Activated CD8-positive, alpha-beta memory T cell treated with anti-CD3 and anti-CD28 coated beads, Interleukin-2, amount 10 ng/mL, durations not matched to agents 7 days and 5 days (primary cell): ENCODE data around the gene FOXP3. TPM values are rescaled to one million over a fixed set of nuclear protein-coding genes. Genes with fewer than 3 reads are reported as not detected.
A peak's percentile ranks its signal among the peaks of the same experiment; 100 is the strongest.

Experiments used
- ATAC-seq: fragments of 150-1000 bp; cut with Tn5 transposase; one replicate; pipeline ENCODE4 v1.10.0; 2021; ENCODE audit warnings: moderate library complexity
- CTCF ChIA-PET: fragments of 350-600 bp; sonication (Branson Sonifier 250); formaldehyde crosslinking; loops from one replicate; lab custom pipeline; 2021; ENCODE audit warnings: antibody characterized with exemption; lab: Charles Lee
- DNase-seq: peaks from one replicate; pipeline ENCODE4 v3.0.0-alpha.2; 2020
- H3K27ac Mint-ChIP-seq: one replicate; pipeline ENCODE4 v1.8.0; 2021; ENCODE audit warnings: mild to moderate bottlenecking, mixed read lengths
- H3K27me3 Mint-ChIP-seq: one replicate; pipeline ENCODE4 v1.8.0; 2021; ENCODE audit warnings: mixed read lengths
- H3K36me3 Mint-ChIP-seq: one replicate; pipeline ENCODE4 v1.8.0; 2021; ENCODE audit warnings: mild to moderate bottlenecking, mixed read lengths
- H3K4me1 Mint-ChIP-seq: one replicate; pipeline ENCODE4 v1.8.0; 2021; ENCODE audit warnings: mixed read lengths
- H3K4me3 Mint-ChIP-seq: one replicate; pipeline ENCODE4 v1.8.0; 2021; ENCODE audit warnings: mild to moderate bottlenecking, moderate library complexity, mixed read lengths
- H3K9me3 Mint-ChIP-seq: one replicate; pipeline ENCODE4 v1.8.0; 2022; ENCODE audit warnings: low read depth, mixed read lengths
- total RNA-seq, 2 experiments: library from RNA; stranded (reverse); gene quantifications; one replicate each; pipeline ENCODE4 v1.2.3, GENCODE V29; 2021

Gene FOXP3
- total RNA-seq, 2 experiments from 2014 or later: 26.8 to 82.1 TPM

DNA sequence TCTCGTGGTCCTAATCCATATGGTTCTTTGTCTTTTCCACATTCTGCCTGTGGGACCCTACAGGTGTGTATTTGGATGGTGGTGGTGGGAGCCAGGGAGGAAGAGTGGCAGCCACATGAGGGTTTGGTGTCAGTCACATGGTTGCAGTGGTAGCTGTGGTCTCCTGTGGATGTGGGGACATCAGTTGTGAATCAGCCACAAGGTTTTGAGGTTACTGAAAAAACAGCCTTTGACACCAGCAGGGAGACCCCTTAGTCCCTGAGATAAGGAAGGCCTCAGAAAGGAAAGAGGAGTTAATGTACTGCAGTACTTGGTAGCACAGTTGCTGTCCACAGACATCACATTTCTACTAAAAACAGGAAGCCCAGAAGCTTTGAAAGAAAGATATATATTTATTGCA is 23.2 kb upstream of the FOXP3 start:
- Mint-ChIP-seq H3K9me3 (no peaks in the 10 kb centered on the region), H3K4me1 (peaks cover 38% of the 10 kb centered on the region), H3K27ac (peak overlapping the region; percentile 59), H3K27me3 (no peaks in the 10 kb centered on the region), H3K36me3 (peaks cover 7% of the 10 kb centered on the region), H3K4me3 (no peak overlapping the region)
- ATAC-seq (peak; percentile 54), DNase-seq (peak; percentile 67)
- CTCF ChIA-PET: interaction anchor here (1.2 to 1.6 kb wide), 2 partner anchors 14 to 95 kb away, joined by 3 to 6 read pairs; no protein-coding TSS in a partner anchor

DNA sequence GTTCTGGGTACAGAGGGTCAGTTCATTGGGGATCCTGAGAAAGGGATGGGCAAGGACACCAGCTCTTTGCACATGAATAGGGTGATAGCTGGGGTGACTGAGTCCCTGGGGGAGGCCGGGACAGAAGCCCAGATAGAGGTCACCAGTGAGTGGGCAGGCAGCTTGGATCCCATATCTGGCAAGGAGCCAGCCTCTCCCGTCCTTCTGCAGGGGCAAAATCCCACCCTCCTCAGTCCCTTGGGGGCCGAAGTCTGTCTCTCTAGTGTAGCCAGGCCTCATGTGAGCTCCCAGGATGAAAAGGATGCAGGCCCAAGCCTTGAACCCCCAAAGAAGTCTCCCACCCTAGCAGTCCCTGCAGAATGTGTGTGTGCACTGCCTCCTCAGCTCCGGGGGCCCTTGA is 22.1 kb upstream of the FOXP3 start:
- Mint-ChIP-seq H3K9me3 (no peaks in the 10 kb centered on the region), H3K27ac (no peak overlapping the region), H3K4me3 (no peak overlapping the region), H3K36me3 (peaks cover 12% of the 10 kb centered on the region), H3K27me3 (no peaks in the 10 kb centered on the region), H3K4me1 (peaks cover 35% of the 10 kb centered on the region)
- CTCF ChIA-PET: interaction anchor here (1.6 kb wide), 1 partner anchor 13 kb away, joined by 6 read pairs; no protein-coding TSS in a partner anchor
- no peak for DNase-seq
- ATAC-seq: no peak

- Mint-ChIP-seq H3K36me3 (peaks cover 12% of the 10 kb centered on the region), H3K27ac (no peak overlapping the region), H3K4me3 (no peak overlapping the region), H3K27me3 (no peaks in the 10 kb centered on the region), H3K9me3 (no peaks in the 10 kb centered on the region), H3K4me1 (peaks cover 35% of the 10 kb centered on the region)
- CTCF ChIA-PET: no interaction called here
- no peak for DNase-seq
- no peak for ATAC-seq
These were observed 21.6 kb upstream of the FOXP3 start for GRCh38 chrX:49286136-49286535.

- CTCF ChIA-PET: no interaction called here
- H3K27me3 Mint-ChIP-seq: no peaks in the 10 kb centered on the region
- ATAC-seq: no peak
- peaks cover 44% of the 10 kb centered on the region for H3K4me1 Mint-ChIP-seq
- H3K4me3 Mint-ChIP-seq: no peak overlapping the region
- H3K27ac Mint-ChIP-seq: no peak overlapping the region
- peaks cover 17% of the 10 kb centered on the region for H3K36me3 Mint-ChIP-seq
- DNase-seq: no peak
- no peaks in the 10 kb centered on the region for H3K9me3 Mint-ChIP-seq
These were observed 19.7 kb upstream of the FOXP3 start for GRCh38 chrX:49284212-49284611.

- H3K36me3 Mint-ChIP-seq: peaks cover 17% of the 10 kb centered on the region
- no peak overlapping the region for H3K27ac Mint-ChIP-seq
- peaks cover 44% of the 10 kb centered on the region for H3K4me1 Mint-ChIP-seq
- H3K9me3 Mint-ChIP-seq: no peaks in the 10 kb centered on the region
- DNase-seq (no peak), ATAC-seq (no peak)
- H3K4me3 Mint-ChIP-seq: no peak overlapping the region
- no peaks in the 10 kb centered on the region for H3K27me3 Mint-ChIP-seq
- CTCF ChIA-PET: no interaction called here
These were observed 18.1 kb upstream of the FOXP3 start for GRCh38 chrX:49282647-49283011.

DNA sequence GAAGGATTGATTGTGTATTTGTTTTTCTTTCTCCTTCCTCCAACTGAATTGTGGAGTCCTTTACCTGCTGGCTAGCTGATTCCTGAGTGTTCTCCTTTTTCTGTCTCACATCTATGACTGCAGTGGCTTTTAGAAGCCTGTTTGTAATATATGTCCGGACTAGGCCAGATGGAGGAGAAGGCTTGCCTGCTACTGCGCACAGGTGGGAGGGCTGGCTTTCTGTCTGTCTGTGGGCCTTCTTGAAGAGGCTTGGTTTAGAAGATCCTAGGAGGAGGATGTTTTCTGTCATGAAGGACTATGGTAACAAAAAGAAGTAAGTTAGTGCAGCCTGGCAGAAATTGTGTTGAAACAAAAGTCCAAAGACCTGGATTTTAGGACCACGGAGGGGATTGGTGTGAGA is 13.6 kb upstream of the FOXP3 start:
- H3K9me3 Mint-ChIP-seq: no peaks in the 10 kb centered on the region
- ATAC-seq (no peak), DNase-seq (no peak)
- H3K36me3 Mint-ChIP-seq: peaks cover 29% of the 10 kb centered on the region
- peak overlapping the region; percentile 95 for H3K27ac Mint-ChIP-seq
- peaks cover 80% of the 10 kb centered on the region for H3K4me1 Mint-ChIP-seq
- CTCF ChIA-PET: no interaction called here
- no peaks in the 10 kb centered on the region for H3K27me3 Mint-ChIP-seq
- H3K4me3 Mint-ChIP-seq: peak overlapping the region; percentile 60

DNA sequence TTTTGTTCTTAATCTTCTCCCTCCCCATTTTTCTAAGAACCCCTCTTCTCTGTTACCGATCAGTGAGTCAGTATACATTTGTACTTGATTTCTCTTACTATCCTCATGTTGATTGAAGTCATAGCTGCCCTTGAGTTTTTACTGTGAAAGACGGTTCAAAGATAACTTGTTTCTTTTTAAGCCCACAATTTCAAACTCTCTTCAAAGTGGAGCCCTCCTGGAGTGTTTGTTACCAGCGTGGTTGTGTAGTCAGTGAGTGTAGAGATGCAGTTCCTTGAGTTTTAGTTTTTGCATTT is 13.0 kb upstream of the FOXP3 start:
- Mint-ChIP-seq H3K36me3 (peaks cover 29% of the 10 kb centered on the region), H3K4me3 (peak overlapping the region; percentile 60), H3K27ac (peak overlapping the region; percentile 95), H3K27me3 (no peaks in the 10 kb centered on the region), H3K4me1 (peaks cover 83% of the 10 kb centered on the region), H3K9me3 (no peaks in the 10 kb centered on the region)
- ATAC-seq (no peak), DNase-seq (peak; percentile 35)
- CTCF ChIA-PET: no interaction called here

DNA sequence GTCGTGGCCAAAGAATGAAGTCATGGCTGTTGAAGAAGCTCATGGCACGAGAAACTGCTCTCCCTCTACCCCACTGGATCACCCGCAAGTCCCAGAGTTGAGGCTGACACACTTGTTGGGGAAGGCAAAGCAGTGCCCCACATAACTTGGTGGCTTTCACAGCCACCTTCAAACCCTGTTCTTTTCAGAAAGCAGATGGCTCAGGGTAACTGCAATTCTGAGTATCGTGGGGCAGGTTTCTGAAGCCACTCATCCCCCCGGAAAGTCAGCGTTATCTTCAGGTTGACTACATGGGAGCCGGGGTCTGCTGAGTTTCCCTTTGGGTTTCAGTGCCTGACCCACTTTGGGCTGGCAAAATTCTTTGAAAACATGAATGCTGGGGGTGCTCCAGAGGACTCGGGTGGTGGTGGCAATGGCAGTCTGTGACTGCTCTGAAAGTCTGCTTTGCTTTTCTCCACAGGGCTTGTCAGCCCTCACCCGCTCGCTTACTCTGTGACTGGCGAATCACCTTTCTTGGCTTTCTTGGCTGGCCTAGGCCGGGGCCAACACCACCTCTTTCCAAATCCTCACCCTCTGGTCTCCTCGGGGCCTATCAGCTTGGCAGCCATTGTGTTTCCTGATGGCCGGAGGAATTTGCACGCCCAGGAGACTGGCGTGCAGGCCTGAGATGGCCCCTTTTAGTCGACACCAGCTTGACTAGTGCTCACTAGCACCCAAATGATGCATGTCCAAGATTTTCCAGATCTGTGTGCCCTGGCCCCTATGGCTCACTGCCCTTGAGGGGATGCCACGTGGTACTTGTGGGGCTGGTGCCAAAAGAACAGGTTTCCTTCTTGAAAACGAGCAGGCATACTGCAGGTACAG is 12.4 kb upstream of the FOXP3 start:
- H3K9me3 Mint-ChIP-seq: no peaks in the 10 kb centered on the region
- peak overlapping the region; percentile 60 for H3K4me3 Mint-ChIP-seq
- peak; percentile 56 for DNase-seq
- H3K27ac Mint-ChIP-seq: peak overlapping the region; percentile 95
- peaks cover 27% of the 10 kb centered on the region for H3K36me3 Mint-ChIP-seq
- CTCF ChIA-PET: no interaction called here
- ATAC-seq: peak; percentile 4
- peaks cover 84% of the 10 kb centered on the region for H3K4me1 Mint-ChIP-seq
- no peaks in the 10 kb centered on the region for H3K27me3 Mint-ChIP-seq

DNA sequence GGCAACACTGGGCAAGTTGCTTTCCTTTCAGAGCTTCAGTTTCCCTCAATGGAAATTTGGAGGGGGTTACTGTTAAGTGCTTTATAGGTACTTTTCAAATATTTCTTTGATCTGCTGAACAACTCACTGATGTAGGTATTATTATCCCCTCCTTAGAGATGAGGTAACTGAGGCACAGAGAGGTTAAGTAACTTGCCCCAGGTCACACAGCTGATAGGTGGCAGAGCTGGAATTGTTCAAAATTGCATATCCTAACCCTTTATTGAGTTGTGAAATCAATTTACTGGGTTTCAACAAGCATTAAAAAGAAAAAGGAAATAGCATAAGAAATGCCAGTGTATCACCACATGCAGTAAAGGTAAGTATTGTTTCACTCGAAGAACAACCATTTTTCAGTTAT is 11.7 kb upstream of the FOXP3 start:
- CTCF ChIA-PET: no interaction called here

GRCh38 chrX:49273181-49273727 is 8.7 kb upstream of the FOXP3 start:
- DNase-seq: peak; percentile 77
- H3K4me1 Mint-ChIP-seq: peaks cover 76% of the 10 kb centered on the region
- peak overlapping the region; percentile 95 for H3K27ac Mint-ChIP-seq
- CTCF ChIA-PET: interaction anchor here (1.3 to 2.1 kb wide), 4 partner anchors 14 to 118 kb away, joined by 4 to 6 read pairs (median 6); no protein-coding TSS in a partner anchor
- H3K9me3 Mint-ChIP-seq: no peaks in the 10 kb centered on the region
- ATAC-seq: peak; percentile 2
- peak overlapping the region; percentile 80 for H3K4me3 Mint-ChIP-seq
- H3K36me3 Mint-ChIP-seq: peaks cover 32% of the 10 kb centered on the region
- no peaks in the 10 kb centered on the region for H3K27me3 Mint-ChIP-seq

More for the DNA sequence above, 11.7 kb upstream of the FOXP3 start:
- Mint-ChIP-seq H3K36me3 (peaks cover 31% of the 10 kb centered on the region), H3K4me1 (peaks cover 88% of the 10 kb centered on the region), H3K27ac (peak overlapping the region; percentile 95), H3K4me3 (peak overlapping the region; percentile 32), H3K27me3 (no peaks in the 10 kb centered on the region), H3K9me3 (no peaks in the 10 kb centered on the region)
- ATAC-seq (no peak), DNase-seq (no peak)

GRCh38 chrX:49272421-49272820 is 7.9 kb upstream of the FOXP3 start:
- no peaks in the 10 kb centered on the region for H3K27me3 Mint-ChIP-seq
- DNase-seq (peak; percentile 59), ATAC-seq (no peak)
- H3K27ac Mint-ChIP-seq: peak overlapping the region; percentile 95
- H3K9me3 Mint-ChIP-seq: no peaks in the 10 kb centered on the region
- H3K36me3 Mint-ChIP-seq: peaks cover 32% of the 10 kb centered on the region
- H3K4me1 Mint-ChIP-seq: peaks cover 75% of the 10 kb centered on the region
- CTCF ChIA-PET: interaction anchor here (1.3 to 2.1 kb wide), 4 partner anchors 15 to 117 kb away, joined by 4 to 6 read pairs (median 6); no protein-coding TSS in a partner anchor
- H3K4me3 Mint-ChIP-seq: peak overlapping the region; percentile 80

- Mint-ChIP-seq H3K4me1 (peaks cover 70% of the 10 kb centered on the region), H3K36me3 (peaks cover 32% of the 10 kb centered on the region), H3K27ac (peak overlapping the region; percentile 95), H3K4me3 (peak overlapping the region; percentile 80), H3K9me3 (no peaks in the 10 kb centered on the region), H3K27me3 (no peaks in the 10 kb centered on the region)
- no peak for DNase-seq
- no peak for ATAC-seq
- CTCF ChIA-PET: interaction anchor here (0.9 to 2.6 kb wide), 3 partner anchors 10 to 80 kb away, joined by 3 to 6 read pairs (median 5); no protein-coding TSS in a partner anchor
These were observed 6.8 kb upstream of the FOXP3 start for GRCh38 chrX:49271341-49271740.

DNA sequence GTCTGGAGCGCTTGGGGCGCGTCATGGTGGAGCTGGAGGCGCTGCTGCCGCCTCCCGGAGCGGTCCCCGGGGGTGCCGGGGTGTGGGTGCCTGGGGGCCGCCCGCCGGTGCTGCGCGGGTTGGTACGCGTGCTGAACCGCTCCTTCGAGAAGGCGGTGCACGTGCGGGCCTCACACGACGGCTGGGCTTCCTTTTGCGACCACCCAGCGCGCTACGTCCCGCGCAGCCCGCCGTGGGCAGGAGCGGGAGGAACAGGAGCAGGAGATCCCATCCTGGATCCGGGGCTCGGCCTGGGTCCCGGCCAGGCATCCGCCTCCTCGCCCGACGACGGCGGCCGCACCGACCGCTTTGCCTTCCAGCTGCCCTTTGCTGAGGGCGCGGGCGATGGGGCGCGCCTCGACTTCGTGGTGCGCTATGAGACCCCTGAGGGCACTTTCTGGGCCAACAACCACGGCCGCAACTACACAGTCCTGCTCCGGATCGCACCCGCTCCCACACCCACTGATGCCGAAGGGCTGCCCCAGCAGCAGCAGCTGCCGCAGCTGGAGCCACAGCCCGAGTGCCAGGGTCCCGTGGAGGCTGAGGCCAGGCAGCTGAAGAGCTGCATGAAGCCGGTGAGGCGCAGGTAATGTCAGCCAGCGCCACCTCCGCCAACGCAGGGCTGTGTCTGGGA is 5.9 kb upstream of the FOXP3 start:
- CTCF ChIA-PET: interaction anchor here (2.6 kb wide), 1 partner anchor 11 kb away, joined by 5 read pairs; no protein-coding TSS in a partner anchor
- H3K27ac Mint-ChIP-seq: peak overlapping the region; percentile 95
- no peak for DNase-seq
- H3K27me3 Mint-ChIP-seq: no peaks in the 10 kb centered on the region
- peaks cover 29% of the 10 kb centered on the region for H3K36me3 Mint-ChIP-seq
- no peaks in the 10 kb centered on the region for H3K9me3 Mint-ChIP-seq
- H3K4me1 Mint-ChIP-seq: peaks cover 64% of the 10 kb centered on the region
- peak overlapping the region; percentile 80 for H3K4me3 Mint-ChIP-seq
- ATAC-seq: no peak
